Type B pancreatic cell (in vitro differentiated cells): ENCODE results near the gene KBTBD4. TPM values are rescaled to one million over a fixed set of nuclear protein-coding genes. Genes with fewer than 3 reads are reported as not detected.
"Not testable (repeated sequence)": the region's sequence is repeated elsewhere in the genome, so short reads cannot be mapped to it uniquely, and the experiment has no call there.

Experiments used
- DNase-seq: peaks from one replicate; pipeline ENCODE4 v3.0.0; 2021; ENCODE audit warnings: mixed read lengths; ENCODE audit not compliant: unreplicated experiment; ENCODE audit errors: extremely low spot score
- H3K27ac Mint-ChIP-seq: 2 replicates; pipeline ENCODE4 v1.8.0; 2021; ENCODE audit warnings: mild to moderate bottlenecking, mixed read lengths
- H3K27me3 Mint-ChIP-seq: 2 replicates; pipeline ENCODE4 v1.8.0; 2021; ENCODE audit warnings: mixed read lengths
- H3K36me3 Mint-ChIP-seq: 2 replicates; pipeline ENCODE4 v1.8.0; 2021; ENCODE audit warnings: mixed read lengths
- H3K4me1 Mint-ChIP-seq: one replicate; pipeline ENCODE4 v1.8.0; 2021; ENCODE audit warnings: mixed read lengths; ENCODE audit not compliant: unreplicated experiment
- H3K4me3 Mint-ChIP-seq: 2 replicates; pipeline ENCODE4 v1.8.0; 2021; ENCODE audit warnings: mild to moderate bottlenecking, mixed read lengths
- H3K9me3 Mint-ChIP-seq: 2 replicates; pipeline ENCODE4 v1.8.0; 2021; ENCODE audit warnings: mixed read lengths
- total RNA-seq: library from RNA; stranded (reverse); gene quantifications from 2 replicates; pipeline ENCODE4 v1.2.1, GENCODE V29; 2021; ENCODE audit warnings: low replicate concordance
- TF ChIP-seq, protein P1 (sequence below): fragments of 200-600 bp; sonication (generic); conservative IDR thresholded peaks from 2 replicates; pipeline ENCODE4 v1.5.0; 2021; ENCODE audit warnings: antibody characterized with exemption, mild to moderate bottlenecking

The KBTBD4 gene
- total RNA-seq, 1 donor from 2014 or later = 18.0 TPM

DNA sequence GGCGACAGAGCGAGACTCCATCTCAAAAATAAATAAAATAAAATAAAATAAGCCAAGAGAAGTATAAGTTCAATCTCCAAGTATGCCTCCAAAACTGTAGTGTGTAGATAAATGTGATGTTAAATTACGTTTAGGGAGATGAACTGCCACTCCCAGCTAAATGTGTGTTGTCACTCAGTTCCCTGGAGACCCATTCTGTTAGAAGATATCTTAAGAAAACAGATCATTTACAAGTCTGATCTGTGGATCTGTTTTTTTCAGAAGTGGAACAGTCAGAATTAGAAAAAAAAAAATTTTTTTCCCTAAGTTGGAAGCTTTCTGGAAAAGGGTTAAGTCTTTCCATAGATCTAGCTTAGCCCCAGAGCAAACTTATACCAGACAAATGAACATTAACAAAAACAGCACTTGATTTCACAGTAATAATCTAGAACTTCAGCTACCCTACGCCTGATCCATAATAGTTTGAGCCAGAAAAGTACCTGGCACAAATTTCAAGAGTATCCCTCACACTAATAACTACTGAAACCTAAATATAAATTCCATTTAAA lies 44.0 kb downstream of the KBTBD4 start:
- peaks cover 16% of the 10 kb centered on the region for H3K36me3 Mint-ChIP-seq
- no peaks in the 10 kb centered on the region for H3K9me3 Mint-ChIP-seq
- H3K4me1 Mint-ChIP-seq = peaks cover 31% of the 10 kb centered on the region
- H3K27ac Mint-ChIP-seq = peak overlapping the region; percentile 53
- no peak for DNase-seq
- H3K4me3 Mint-ChIP-seq = no peak overlapping the region
- no peaks in the 10 kb centered on the region for H3K27me3 Mint-ChIP-seq
- TF ChIP-seq, protein P1, sequence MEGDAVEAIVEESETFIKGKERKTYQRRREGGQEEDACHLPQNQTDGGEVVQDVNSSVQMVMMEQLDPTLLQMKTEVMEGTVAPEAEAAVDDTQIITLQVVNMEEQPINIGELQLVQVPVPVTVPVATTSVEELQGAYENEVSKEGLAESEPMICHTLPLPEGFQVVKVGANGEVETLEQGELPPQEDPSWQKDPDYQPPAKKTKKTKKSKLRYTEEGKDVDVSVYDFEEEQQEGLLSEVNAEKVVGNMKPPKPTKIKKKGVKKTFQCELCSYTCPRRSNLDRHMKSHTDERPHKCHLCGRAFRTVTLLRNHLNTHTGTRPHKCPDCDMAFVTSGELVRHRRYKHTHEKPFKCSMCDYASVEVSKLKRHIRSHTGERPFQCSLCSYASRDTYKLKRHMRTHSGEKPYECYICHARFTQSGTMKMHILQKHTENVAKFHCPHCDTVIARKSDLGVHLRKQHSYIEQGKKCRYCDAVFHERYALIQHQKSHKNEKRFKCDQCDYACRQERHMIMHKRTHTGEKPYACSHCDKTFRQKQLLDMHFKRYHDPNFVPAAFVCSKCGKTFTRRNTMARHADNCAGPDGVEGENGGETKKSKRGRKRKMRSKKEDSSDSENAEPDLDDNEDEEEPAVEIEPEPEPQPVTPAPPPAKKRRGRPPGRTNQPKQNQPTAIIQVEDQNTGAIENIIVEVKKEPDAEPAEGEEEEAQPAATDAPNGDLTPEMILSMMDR = no peak

DNA sequence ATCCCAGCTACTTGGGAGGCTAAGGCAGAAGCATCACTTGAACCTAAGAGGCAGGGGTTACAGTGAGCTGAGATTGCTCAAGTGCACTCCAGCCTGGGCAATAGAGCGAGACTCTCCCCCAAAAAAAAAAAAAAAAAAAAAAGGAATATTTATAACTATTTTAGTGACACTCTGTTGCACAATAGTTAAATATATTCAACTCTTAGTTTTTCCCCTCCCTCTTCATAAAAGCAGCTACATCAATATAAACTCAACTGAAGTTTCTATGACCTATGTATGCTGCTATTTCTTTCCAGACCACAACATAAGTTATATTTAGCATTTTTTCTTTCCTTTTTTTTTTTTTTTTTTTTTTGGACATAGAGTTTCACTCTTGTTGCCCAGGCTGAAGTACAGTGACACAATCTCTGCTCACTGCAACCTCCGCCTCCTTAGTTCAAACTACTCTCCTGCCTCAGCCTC lies 45.0 kb downstream of the KBTBD4 start:
- no peak for DNase-seq
- Mint-ChIP-seq H3K36me3 (peaks cover 13% of the 10 kb centered on the region), H3K9me3 (no peaks in the 10 kb centered on the region), H3K4me3 (no peak overlapping the region), H3K27ac (no peak overlapping the region), H3K4me1 (peaks cover 22% of the 10 kb centered on the region), H3K27me3 (no peaks in the 10 kb centered on the region)
- TF ChIP-seq, protein P1 = no peak

DNA sequence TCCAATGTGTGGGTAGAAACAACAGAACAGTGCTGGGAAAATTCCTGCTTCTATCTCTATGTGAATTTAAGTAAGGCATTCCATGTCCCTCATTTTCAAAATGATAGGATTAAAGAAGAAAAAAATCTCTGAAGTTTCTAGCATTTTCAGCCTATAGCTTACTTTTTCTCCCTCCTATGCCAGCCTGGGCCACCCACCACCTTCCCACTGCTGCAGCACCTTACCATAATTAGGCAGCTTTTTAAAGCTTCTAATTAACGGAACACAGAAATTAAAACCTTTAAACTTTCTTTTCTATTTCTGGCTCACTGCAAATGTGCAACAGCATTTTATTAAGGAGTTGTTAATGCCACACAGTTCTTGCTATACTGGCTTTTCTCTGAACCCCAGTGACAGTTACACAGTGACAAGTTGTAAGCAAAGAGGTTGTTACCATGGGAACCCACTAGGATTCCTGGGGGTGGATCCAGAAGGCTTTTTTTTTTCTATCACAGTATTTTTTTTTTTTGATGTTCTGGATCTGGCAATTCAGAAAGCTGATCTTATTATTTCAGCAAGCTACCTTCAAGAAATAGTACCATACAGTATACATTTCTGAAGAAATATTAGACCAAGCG lies 46.1 kb downstream of the KBTBD4 start:
- DNase-seq = no peak
- Mint-ChIP-seq H3K27me3 (no peaks in the 10 kb centered on the region), H3K27ac (peak overlapping the region; percentile 85), H3K9me3 (no peaks in the 10 kb centered on the region), H3K4me3 (no peak overlapping the region), H3K4me1 (peaks cover 19% of the 10 kb centered on the region), H3K36me3 (peaks cover 14% of the 10 kb centered on the region)
- TF ChIP-seq, protein P1 = no peak

- no peak overlapping the region for H3K27ac Mint-ChIP-seq
Measured at GRCh38 chr11:47531666-47532065, 47.1 kb downstream of the KBTBD4 start.

GRCh38 chr11:47530721-47531120 lies 48.0 kb downstream of the KBTBD4 start:
- DNase-seq, H3K27me3 Mint-ChIP-seq, H3K4me3 Mint-ChIP-seq, H3K9me3 Mint-ChIP-seq, H3K27ac Mint-ChIP-seq: not testable (repeated sequence)
- peaks cover 21% of the 10 kb centered on the region for H3K4me1 Mint-ChIP-seq
- H3K36me3 Mint-ChIP-seq = peaks cover 14% of the 10 kb centered on the region

More at GRCh38 chr11:47531666-47532065, 47.1 kb downstream of the KBTBD4 start:
- Mint-ChIP-seq H3K36me3 (peaks cover 14% of the 10 kb centered on the region), H3K4me1 (peaks cover 19% of the 10 kb centered on the region), H3K9me3 (no peaks in the 10 kb centered on the region), H3K27me3 (no peaks in the 10 kb centered on the region), H3K4me3 (no peak overlapping the region)
- DNase-seq = no peak
- TF ChIP-seq, protein P1 = no peak

- H3K9me3 Mint-ChIP-seq = no peaks in the 10 kb centered on the region
- peaks cover 24% of the 10 kb centered on the region for H3K4me1 Mint-ChIP-seq
- DNase-seq = no peak
- H3K36me3 Mint-ChIP-seq = peaks cover 14% of the 10 kb centered on the region
- TF ChIP-seq, protein P1 = no peak
- no peak overlapping the region for H3K27ac Mint-ChIP-seq
- H3K27me3 Mint-ChIP-seq = no peaks in the 10 kb centered on the region
- H3K4me3 Mint-ChIP-seq = no peak overlapping the region
Measured at GRCh38 chr11:47529951-47530350, 48.8 kb downstream of the KBTBD4 start.
